ENCODE data around the gene DNASE2. TPM values are rescaled to one million over a fixed set of nuclear protein-coding genes. Genes with fewer than 3 reads are reported as not detected.
"Not testable (repeated sequence)": the region's sequence is repeated elsewhere in the genome, so short reads cannot be mapped to it uniquely, and the experiment has no call there.

DNASE2 gene
- total RNA-seq, 1 donor from 2014 or later, result 23.5 TPM

DNA sequence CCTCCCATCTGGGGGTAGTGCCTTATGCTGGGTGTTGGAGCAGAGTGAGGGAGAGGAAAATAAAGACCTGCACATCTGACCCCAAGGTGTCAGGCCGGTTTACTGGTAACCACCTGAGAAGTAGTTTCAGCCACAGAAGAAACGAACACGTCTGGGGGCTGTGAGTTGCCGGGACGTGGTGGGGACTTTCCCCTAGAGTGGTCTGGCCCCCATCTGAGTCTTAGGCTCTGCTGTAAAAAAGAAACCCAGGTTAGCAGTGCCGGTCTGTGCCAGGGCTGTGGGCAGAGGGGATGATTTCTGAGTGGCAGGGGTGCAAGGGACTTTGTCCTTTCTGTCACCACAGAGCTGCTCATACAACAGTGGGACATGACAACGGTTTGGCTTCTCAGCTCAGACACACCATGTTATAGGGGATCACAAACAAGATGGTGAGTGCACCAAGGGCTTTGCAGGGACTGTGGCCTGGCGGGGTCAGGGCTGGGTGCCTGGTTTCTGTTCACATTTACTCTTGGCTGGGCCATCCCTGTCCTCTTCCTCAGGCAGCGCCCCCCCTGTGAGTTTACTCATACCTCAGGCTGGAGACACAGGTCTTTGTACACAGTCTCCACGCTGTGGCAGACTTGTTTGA, 18.8 kb upstream of the DNASE2 start:
- TF ChIP-seq, protein P1, sequence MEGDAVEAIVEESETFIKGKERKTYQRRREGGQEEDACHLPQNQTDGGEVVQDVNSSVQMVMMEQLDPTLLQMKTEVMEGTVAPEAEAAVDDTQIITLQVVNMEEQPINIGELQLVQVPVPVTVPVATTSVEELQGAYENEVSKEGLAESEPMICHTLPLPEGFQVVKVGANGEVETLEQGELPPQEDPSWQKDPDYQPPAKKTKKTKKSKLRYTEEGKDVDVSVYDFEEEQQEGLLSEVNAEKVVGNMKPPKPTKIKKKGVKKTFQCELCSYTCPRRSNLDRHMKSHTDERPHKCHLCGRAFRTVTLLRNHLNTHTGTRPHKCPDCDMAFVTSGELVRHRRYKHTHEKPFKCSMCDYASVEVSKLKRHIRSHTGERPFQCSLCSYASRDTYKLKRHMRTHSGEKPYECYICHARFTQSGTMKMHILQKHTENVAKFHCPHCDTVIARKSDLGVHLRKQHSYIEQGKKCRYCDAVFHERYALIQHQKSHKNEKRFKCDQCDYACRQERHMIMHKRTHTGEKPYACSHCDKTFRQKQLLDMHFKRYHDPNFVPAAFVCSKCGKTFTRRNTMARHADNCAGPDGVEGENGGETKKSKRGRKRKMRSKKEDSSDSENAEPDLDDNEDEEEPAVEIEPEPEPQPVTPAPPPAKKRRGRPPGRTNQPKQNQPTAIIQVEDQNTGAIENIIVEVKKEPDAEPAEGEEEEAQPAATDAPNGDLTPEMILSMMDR (IDR thresholded peaks at IDR 0.05; ENCODE audit: unreplicated experiment), result no peak
- Mint-ChIP-seq H3K9me3 (no peaks in the 10 kb centered on the region), H3K4me3 (no peak overlapping the region), H3K4me1 (no peaks in the 10 kb centered on the region), H3K27me3 (ENCODE audit: low read depth) (no peaks in the 10 kb centered on the region), H3K27ac (no peak overlapping the region), H3K36me3 (peaks cover under 1% of the 10 kb centered on the region)
- DNase-seq (ENCODE audit: low spot score in 2 of 2, unreplicated experiment in 2 of 2), result no peak

DNA sequence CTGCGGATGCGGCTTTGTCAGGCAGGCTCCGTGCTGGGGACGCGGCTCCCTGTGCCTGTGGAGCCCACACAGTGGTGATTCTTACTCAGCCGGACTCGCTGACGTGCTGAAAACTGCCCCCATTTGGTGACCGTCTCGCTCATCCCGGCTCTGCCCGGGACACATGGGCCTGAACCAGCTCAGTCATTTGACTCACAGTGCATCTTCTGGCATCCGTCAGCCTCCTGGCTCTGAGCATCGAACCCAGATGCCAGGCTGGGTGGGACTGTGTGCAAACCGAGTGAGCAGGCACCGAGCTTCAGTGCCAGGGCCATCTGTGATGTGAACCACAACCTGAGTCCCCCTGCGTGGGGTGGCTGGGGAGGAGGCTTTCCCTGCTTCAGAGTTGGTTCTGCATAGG, 15.2 kb upstream of the DNASE2 start:
- peaks cover 6% of the 10 kb centered on the region for H3K36me3 Mint-ChIP-seq
- TF ChIP-seq, protein P1 (IDR thresholded peaks at IDR 0.05; ENCODE audit: unreplicated experiment), result no peak
- no peak for DNase-seq (ENCODE audit: low spot score in 2 of 2, unreplicated experiment in 2 of 2)
- H3K27ac Mint-ChIP-seq, result no peak overlapping the region
- H3K4me1 Mint-ChIP-seq, result peaks cover 9% of the 10 kb centered on the region
- H3K9me3 Mint-ChIP-seq, result no peaks in the 10 kb centered on the region
- H3K4me3 Mint-ChIP-seq, result no peak overlapping the region
- no peaks in the 10 kb centered on the region for H3K27me3 Mint-ChIP-seq (ENCODE audit: low read depth)

DNA sequence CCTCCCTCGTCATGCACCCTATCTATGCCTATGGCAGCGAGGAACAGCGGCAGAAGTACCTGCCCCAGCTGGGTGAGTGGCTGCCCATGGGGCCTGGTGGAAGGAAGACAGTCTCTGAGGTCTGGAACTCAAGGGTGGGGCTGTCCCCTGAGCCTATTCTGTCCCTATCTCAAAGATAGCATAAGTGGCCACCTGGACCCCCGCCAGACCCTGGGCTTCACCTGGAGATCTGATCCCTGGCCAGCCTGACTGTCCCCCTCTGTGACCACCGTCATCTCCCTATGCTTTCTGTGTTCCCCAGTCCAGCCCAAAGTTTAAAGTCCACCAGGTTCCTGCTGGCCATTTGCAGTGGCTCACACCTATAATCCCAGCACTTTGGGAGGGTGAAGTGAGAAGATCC, 12.3 kb upstream of the DNASE2 start:
- Mint-ChIP-seq H3K36me3 (peaks cover 6% of the 10 kb centered on the region), H3K4me1 (peaks cover 18% of the 10 kb centered on the region), H3K9me3 (no peaks in the 10 kb centered on the region), H3K4me3 (peak overlapping the region; percentile 91), H3K27ac (no peak overlapping the region), H3K27me3 (ENCODE audit: low read depth) (no peaks in the 10 kb centered on the region)
- DNase-seq (ENCODE audit: low spot score in 2 of 2, unreplicated experiment in 2 of 2), result no peak
- TF ChIP-seq, protein P1 (IDR thresholded peaks at IDR 0.05; ENCODE audit: unreplicated experiment), result no peak

DNA sequence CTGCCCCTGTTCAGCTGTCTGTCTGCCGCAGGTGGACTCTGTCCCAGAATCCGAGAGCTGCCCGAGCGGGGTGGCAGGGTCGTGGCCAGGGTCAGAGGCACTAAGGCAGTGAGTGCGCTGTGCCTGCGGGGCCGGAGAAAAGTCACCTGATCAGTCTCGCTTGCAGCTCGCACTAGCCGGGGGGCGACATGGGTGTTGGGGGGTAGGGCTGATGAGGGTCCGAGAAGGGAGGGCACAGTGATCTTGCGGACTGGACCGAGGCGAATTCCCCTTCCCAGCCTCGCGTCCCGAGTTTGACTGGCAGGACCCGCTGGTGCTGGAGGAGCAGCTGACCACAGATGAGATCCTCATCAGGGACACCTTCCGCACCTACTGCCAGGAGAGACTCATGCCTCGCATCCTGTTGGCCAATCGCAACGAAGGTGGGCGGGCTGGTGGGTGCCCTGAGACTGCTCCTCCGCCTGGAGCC, 10.3 kb upstream of the DNASE2 start:
- H3K36me3 Mint-ChIP-seq, result peaks cover 6% of the 10 kb centered on the region
- H3K27me3 Mint-ChIP-seq (ENCODE audit: low read depth), result peaks cover 14% of the 10 kb centered on the region
- peak overlapping the region; percentile 25 for H3K27ac Mint-ChIP-seq
- H3K9me3 Mint-ChIP-seq, result no peaks in the 10 kb centered on the region
- TF ChIP-seq, protein P1 (IDR thresholded peaks at IDR 0.05; ENCODE audit: unreplicated experiment), result no peak
- H3K4me1 Mint-ChIP-seq, result peaks cover 19% of the 10 kb centered on the region
- H3K4me3 Mint-ChIP-seq, result peak overlapping the region; percentile 91
- no peak for DNase-seq (ENCODE audit: low spot score in 2 of 2, unreplicated experiment in 2 of 2)

DNA sequence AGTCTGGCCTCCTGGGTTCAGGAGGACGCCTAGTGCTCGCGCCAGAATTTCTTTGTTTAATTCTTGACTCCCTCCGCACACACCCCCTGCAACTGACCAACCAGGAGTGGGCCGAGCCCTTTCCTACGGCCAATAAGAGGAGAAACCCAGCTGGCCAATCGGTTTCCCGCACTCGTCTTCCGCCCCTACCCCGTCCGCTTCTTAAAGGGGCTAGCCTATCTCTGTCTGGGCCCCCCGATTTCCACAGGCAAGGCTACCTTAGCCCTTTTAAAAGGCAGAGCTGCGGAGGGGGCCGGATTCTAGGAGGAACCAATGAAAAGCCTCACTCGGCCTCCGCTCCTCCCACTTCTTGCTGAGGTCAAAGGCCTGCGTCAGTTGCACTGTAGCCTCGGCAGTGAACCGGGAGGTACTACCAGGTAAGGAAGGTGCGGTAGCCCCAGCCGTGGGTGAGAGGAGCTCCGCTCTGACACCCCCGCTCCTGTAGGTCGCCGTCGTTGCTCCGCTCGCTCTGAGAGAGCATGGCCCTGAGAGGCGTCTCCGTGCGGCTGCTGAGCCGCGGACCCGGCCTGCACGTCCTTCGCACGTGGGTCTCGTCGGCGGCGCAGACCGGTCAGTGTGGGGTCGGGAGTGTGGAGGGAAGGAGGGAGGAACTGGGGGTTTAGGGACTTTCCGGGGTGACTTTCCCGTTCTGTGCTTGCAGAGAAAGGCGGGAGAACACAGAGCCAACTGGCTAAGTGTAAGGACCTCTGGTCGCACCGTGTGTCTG, 9.7 kb upstream of the DNASE2 start, which contains the start of gene GCDH:
Gene GCDH, plus strand, starts transcription at position 374 of the 766 bp plus-strand sequence. Its CDS starts 145 bp downstream, at position 519.
- peaks cover 22% of the 10 kb centered on the region for H3K4me1 Mint-ChIP-seq
- H3K4me3 Mint-ChIP-seq, result peak within 1 kb of the TSS; percentile 91
- TF ChIP-seq, protein P1 (IDR thresholded peaks at IDR 0.05; ENCODE audit: unreplicated experiment), result no peak
- peak within 1 kb of the TSS; percentile 84 for H3K27ac Mint-ChIP-seq
- peaks cover 6% of the 10 kb centered on the region for H3K36me3 Mint-ChIP-seq
- H3K9me3 Mint-ChIP-seq, result no peaks in the 10 kb centered on the region
- peak; percentile 84 to 89 for DNase-seq (ENCODE audit: low spot score in 2 of 2, unreplicated experiment in 2 of 2)
- peaks cover 20% of the 10 kb centered on the region for H3K27me3 Mint-ChIP-seq (ENCODE audit: low read depth)

DNA sequence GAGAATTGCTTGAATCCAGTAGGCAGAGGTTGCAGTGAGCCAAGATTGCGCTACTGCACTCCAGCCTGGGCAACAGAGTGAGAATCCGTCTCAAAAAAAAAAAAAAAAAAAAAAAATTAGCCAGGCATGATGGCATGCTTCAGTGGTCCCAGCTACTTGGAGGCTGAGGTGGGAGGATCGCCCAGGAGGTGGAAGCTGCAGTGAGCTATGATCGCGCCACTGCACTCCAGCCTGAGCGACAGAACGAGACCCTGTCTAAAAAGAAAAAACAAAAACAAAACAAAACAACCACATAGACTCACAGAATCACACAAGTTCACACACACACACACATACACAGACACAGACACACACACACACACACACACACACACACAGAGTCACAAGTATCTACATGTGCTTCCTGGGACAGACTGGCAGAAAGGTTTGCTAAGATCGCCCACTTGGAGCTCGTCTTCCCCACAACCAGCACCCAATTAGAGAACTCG, 9.1 kb upstream of the DNASE2 start:
- peaks cover 22% of the 10 kb centered on the region for H3K4me1 Mint-ChIP-seq
- not testable (repeated sequence) for H3K36me3 Mint-ChIP-seq, H3K9me3 Mint-ChIP-seq

More for the DNA sequence above, 9.1 kb upstream of the DNASE2 start:
- H3K4me3 Mint-ChIP-seq, result peak overlapping the region; percentile 91
- H3K27me3 Mint-ChIP-seq (ENCODE audit: low read depth), result peaks cover 22% of the 10 kb centered on the region
- peak overlapping the region; percentile 84 for H3K27ac Mint-ChIP-seq
- DNase-seq (ENCODE audit: low spot score in 2 of 2, unreplicated experiment in 2 of 2), result not testable (repeated sequence)
